Activated T-cell treated with anti-CD3 and anti-CD28 coated beads, Interleukin-2, amount 50 U/mL, for 72 hours (primary cell): Measurements from ENCODE around the gene COMMD1. TPM values are rescaled to one million over a fixed set of nuclear protein-coding genes. Genes with fewer than 3 reads are reported as not detected.
"Not testable (repeated sequence)": the region's sequence is repeated elsewhere in the genome, so short reads cannot be mapped to it uniquely, and the experiment has no call there.

Source experiments
- ATAC-seq, 2 donors: fragments of 150-1000 bp; cut with Tn5 transposase; replicated peaks in 1 of 2; 2 replicates each; pipeline ENCODE4 v1.10.0; 2021; ENCODE audit warnings: moderate library complexity in 2 of 2, mild to moderate bottlenecking in 1 of 2
- DNase-seq, 2 donors: peaks; one replicate each; pipeline ENCODE4 v3.0.0; 2021 to 2022; ENCODE audit warnings: mixed read lengths in 1 of 2
- H3K27ac Mint-ChIP-seq: one replicate; pipeline ENCODE4 v1.8.0; 2022; ENCODE audit warnings: mild to moderate bottlenecking, moderate library complexity, mixed read lengths
- H3K27me3 Mint-ChIP-seq: one replicate; pipeline ENCODE4 v1.8.0; 2022; ENCODE audit warnings: low read depth, mixed read lengths
- H3K36me3 Mint-ChIP-seq, 2 donors: one replicate each; pipeline ENCODE4 v1.8.0; 2022; ENCODE audit warnings: mixed read lengths in 2 of 2, mild to moderate bottlenecking in 1 of 2; ENCODE audit not compliant: insufficient read depth in 2 of 2
- H3K4me1 Mint-ChIP-seq: one replicate; pipeline ENCODE4 v1.8.0; 2022; ENCODE audit warnings: low read depth, mixed read lengths
- H3K4me3 Mint-ChIP-seq, 2 donors: one replicate each; pipeline ENCODE4 v1.8.0; 2022; ENCODE audit warnings: mild to moderate bottlenecking in 2 of 2, mixed read lengths in 2 of 2, moderate library complexity in 2 of 2
- H3K9me3 Mint-ChIP-seq, 2 donors: one replicate each; pipeline ENCODE4 v1.8.0; 2022; ENCODE audit warnings: mixed read lengths in 2 of 2
- total RNA-seq, 2 donors: library from RNA; stranded (reverse); gene quantifications; one replicate each; pipeline ENCODE4 v1.2.3, GENCODE V29; 2022

COMMD1 gene
- total RNA-seq, 2 donors from 2014 or later = 34.3 to 34.7 TPM

- H3K4me3 Mint-ChIP-seq = no peak overlapping the region
- no peaks in the 10 kb centered on the region for H3K36me3 Mint-ChIP-seq
- no peak overlapping the region for H3K27ac Mint-ChIP-seq
- ATAC-seq (no peak), DNase-seq (no peak)
- H3K27me3 Mint-ChIP-seq = no peaks in the 10 kb centered on the region
- H3K4me1 Mint-ChIP-seq = peaks cover 5% of the 10 kb centered on the region
- peaks cover 0 to 2% of the 10 kb centered on the region in 2 donors for H3K9me3 Mint-ChIP-seq
Observed at GRCh38 chr2:62156861-62157496, 251.5 kb downstream of the COMMD1 start.

GRCh38 chr2:62158444-62159121 lies 253.1 kb downstream of the COMMD1 start:
- Mint-ChIP-seq H3K4me3 (no peak overlapping the region), H3K27ac (no peak overlapping the region), H3K36me3 (no peaks in the 10 kb centered on the region), H3K4me1 (peaks cover 5% of the 10 kb centered on the region), H3K9me3 (peaks cover 0 to 2% of the 10 kb centered on the region in 2 donors), H3K27me3 (no peaks in the 10 kb centered on the region)
- ATAC-seq = no peak
- DNase-seq = no peak

- not testable (repeated sequence) for ATAC-seq, H3K4me1 Mint-ChIP-seq, H3K9me3 Mint-ChIP-seq, H3K27me3 Mint-ChIP-seq, DNase-seq, H3K27ac Mint-ChIP-seq, H3K36me3 Mint-ChIP-seq, H3K4me3 Mint-ChIP-seq
Observed at GRCh38 chr2:62160691-62161090, 255.2 kb downstream of the COMMD1 start.

- H3K9me3 Mint-ChIP-seq = no peaks in the 10 kb centered on the region
- H3K36me3 Mint-ChIP-seq = no peaks in the 10 kb centered on the region
- H3K4me1 Mint-ChIP-seq = peaks cover 5% of the 10 kb centered on the region
- ATAC-seq = no peak
- no peak for DNase-seq
- no peaks in the 10 kb centered on the region for H3K27me3 Mint-ChIP-seq
- no peak overlapping the region for H3K4me3 Mint-ChIP-seq
- no peak overlapping the region for H3K27ac Mint-ChIP-seq
Observed at GRCh38 chr2:62163106-62163831, 257.8 kb downstream of the COMMD1 start.

GRCh38 chr2:62163834-62164233 lies 258.4 kb downstream of the COMMD1 start:
- Mint-ChIP-seq H3K4me3 (no peak overlapping the region), H3K4me1 (peaks cover 5% of the 10 kb centered on the region), H3K36me3 (no peaks in the 10 kb centered on the region), H3K27ac (no peak overlapping the region), H3K27me3 (no peaks in the 10 kb centered on the region), H3K9me3 (no peaks in the 10 kb centered on the region)
- no peak for ATAC-seq
- no peak for DNase-seq

GRCh38 chr2:62175728-62176127 lies 270.3 kb downstream of the COMMD1 start:
- H3K4me3 Mint-ChIP-seq = no peak overlapping the region
- no peaks in the 10 kb centered on the region for H3K27me3 Mint-ChIP-seq
- H3K9me3 Mint-ChIP-seq = no peaks in the 10 kb centered on the region
- DNase-seq (no peak), ATAC-seq (no peak)
- H3K36me3 Mint-ChIP-seq = no peaks in the 10 kb centered on the region
- H3K4me1 Mint-ChIP-seq = no peaks in the 10 kb centered on the region
- H3K27ac Mint-ChIP-seq = no peak overlapping the region

GRCh38 chr2:62176801-62177200 lies 271.3 kb downstream of the COMMD1 start:
- ATAC-seq (no peak), DNase-seq (no peak)
- H3K9me3 Mint-ChIP-seq = no peaks in the 10 kb centered on the region
- no peaks in the 10 kb centered on the region for H3K36me3 Mint-ChIP-seq
- H3K4me3 Mint-ChIP-seq = no peak overlapping the region
- H3K27ac Mint-ChIP-seq = no peak overlapping the region
- peaks cover 4% of the 10 kb centered on the region for H3K4me1 Mint-ChIP-seq
- no peaks in the 10 kb centered on the region for H3K27me3 Mint-ChIP-seq

- Mint-ChIP-seq H3K27ac (no peak overlapping the region), H3K27me3 (no peaks in the 10 kb centered on the region), H3K36me3 (no peaks in the 10 kb centered on the region), H3K4me1 (peaks cover 4% of the 10 kb centered on the region), H3K9me3 (peaks cover 0 to 2% of the 10 kb centered on the region in 2 donors), H3K4me3 (no peak overlapping the region)
- DNase-seq = no peak
- no peak for ATAC-seq
Observed at GRCh38 chr2:62177392-62178049, 272.0 kb downstream of the COMMD1 start.

GRCh38 chr2:62178741-62179271 lies 273.3 kb downstream of the COMMD1 start:
- peaks cover 4% of the 10 kb centered on the region for H3K4me1 Mint-ChIP-seq
- peaks cover 0 to 2% of the 10 kb centered on the region in 2 donors for H3K9me3 Mint-ChIP-seq
- no peak overlapping the region for H3K4me3 Mint-ChIP-seq
- no peaks in the 10 kb centered on the region for H3K27me3 Mint-ChIP-seq
- no peaks in the 10 kb centered on the region for H3K36me3 Mint-ChIP-seq
- ATAC-seq (no peak), DNase-seq (no peak)
- no peak overlapping the region for H3K27ac Mint-ChIP-seq

GRCh38 chr2:62180975-62181374 lies 275.5 kb downstream of the COMMD1 start:
- Mint-ChIP-seq H3K4me3 (no peak overlapping the region), H3K27ac (no peak overlapping the region), H3K4me1 (peaks cover 4% of the 10 kb centered on the region), H3K27me3 (no peaks in the 10 kb centered on the region), H3K9me3 (peaks cover 0 to 2% of the 10 kb centered on the region in 2 donors), H3K36me3 (no peaks in the 10 kb centered on the region)
- DNase-seq (no peak), ATAC-seq (no peak)

- Mint-ChIP-seq H3K27ac (no peak overlapping the region), H3K4me3 (no peak overlapping the region), H3K36me3 (no peaks in the 10 kb centered on the region), H3K9me3 (peaks cover 0 to 2% of the 10 kb centered on the region in 2 donors), H3K4me1 (peaks cover 4% of the 10 kb centered on the region), H3K27me3 (no peaks in the 10 kb centered on the region)
- DNase-seq = no peak
- ATAC-seq = no peak
Observed at GRCh38 chr2:62181843-62182242, 276.4 kb downstream of the COMMD1 start.

GRCh38 chr2:62184512-62185230 lies 279.2 kb downstream of the COMMD1 start:
- no peak for ATAC-seq
- DNase-seq = no peak
- peaks cover 0 to 2% of the 10 kb centered on the region in 2 donors for H3K9me3 Mint-ChIP-seq
- H3K4me1 Mint-ChIP-seq = peaks cover 4% of the 10 kb centered on the region
- H3K27me3 Mint-ChIP-seq = no peaks in the 10 kb centered on the region
- H3K36me3 Mint-ChIP-seq = no peaks in the 10 kb centered on the region
- H3K27ac Mint-ChIP-seq = no peak overlapping the region
- no peak overlapping the region for H3K4me3 Mint-ChIP-seq
